Skeletal muscle tissue (tissue), 4 donors: ENCODE data around the gene ARHGAP8. TPM values are rescaled to one million over a fixed set of nuclear protein-coding genes. Genes with fewer than 3 reads are reported as not detected.
A peak's percentile ranks its signal among the peaks of the same experiment; 100 is the strongest.

Experiments used
- H3K27ac ChIP-seq: one replicate; pipeline ENCODE4 v1.7.0; 2013; ENCODE audit warnings: mild to moderate bottlenecking, low read depth, low read length, inconsistent platforms
- H3K27me3 ChIP-seq, 3 donors: one replicate each; pipeline ENCODE4 v1.7.0; 2013; ENCODE audit warnings: low read length in 3 of 3; ENCODE audit not compliant: control insufficient read depth in 3 of 3, insufficient read depth in 3 of 3
- H3K36me3 ChIP-seq, 3 donors: one replicate each; pipeline ENCODE4 v1.7.0; 2013; ENCODE audit warnings: low read length in 3 of 3; ENCODE audit not compliant: control insufficient read depth in 3 of 3, insufficient read depth in 3 of 3
- H3K4me1 ChIP-seq, 3 donors: one replicate each; pipeline ENCODE4 v1.7.0; 2013; ENCODE audit warnings: low read length in 3 of 3, mild to moderate bottlenecking in 3 of 3; ENCODE audit not compliant: control insufficient read depth in 3 of 3, insufficient read depth in 3 of 3
- H3K4me3 ChIP-seq, 3 donors: one replicate each; pipeline ENCODE4 v1.7.0; 2013; ENCODE audit warnings: low read length in 3 of 3
- H3K9ac ChIP-seq, 3 donors: one replicate each; pipeline ENCODE4 v1.7.0; 2013; ENCODE audit warnings: low read length in 3 of 3, mild to moderate bottlenecking in 3 of 3, moderate library complexity in 2 of 3, low read depth in 1 of 3
- H3K9me3 ChIP-seq, 3 donors: one replicate each; pipeline ENCODE4 v1.7.0; 2013; ENCODE audit warnings: low read length in 3 of 3; ENCODE audit not compliant: control insufficient read depth in 3 of 3
- total RNA-seq: library from RNA; depleted of rRNA; stranded (reverse); fragments of >200 nt; gene quantifications from one replicate; pipeline ENCODE4 v1.2.3, GENCODE V29; 2014
- donor health status: Osteomylitis.

The ARHGAP8 gene
- total RNA-seq, 1 donor from 2014 or later, result 0.52 TPM

DNA sequence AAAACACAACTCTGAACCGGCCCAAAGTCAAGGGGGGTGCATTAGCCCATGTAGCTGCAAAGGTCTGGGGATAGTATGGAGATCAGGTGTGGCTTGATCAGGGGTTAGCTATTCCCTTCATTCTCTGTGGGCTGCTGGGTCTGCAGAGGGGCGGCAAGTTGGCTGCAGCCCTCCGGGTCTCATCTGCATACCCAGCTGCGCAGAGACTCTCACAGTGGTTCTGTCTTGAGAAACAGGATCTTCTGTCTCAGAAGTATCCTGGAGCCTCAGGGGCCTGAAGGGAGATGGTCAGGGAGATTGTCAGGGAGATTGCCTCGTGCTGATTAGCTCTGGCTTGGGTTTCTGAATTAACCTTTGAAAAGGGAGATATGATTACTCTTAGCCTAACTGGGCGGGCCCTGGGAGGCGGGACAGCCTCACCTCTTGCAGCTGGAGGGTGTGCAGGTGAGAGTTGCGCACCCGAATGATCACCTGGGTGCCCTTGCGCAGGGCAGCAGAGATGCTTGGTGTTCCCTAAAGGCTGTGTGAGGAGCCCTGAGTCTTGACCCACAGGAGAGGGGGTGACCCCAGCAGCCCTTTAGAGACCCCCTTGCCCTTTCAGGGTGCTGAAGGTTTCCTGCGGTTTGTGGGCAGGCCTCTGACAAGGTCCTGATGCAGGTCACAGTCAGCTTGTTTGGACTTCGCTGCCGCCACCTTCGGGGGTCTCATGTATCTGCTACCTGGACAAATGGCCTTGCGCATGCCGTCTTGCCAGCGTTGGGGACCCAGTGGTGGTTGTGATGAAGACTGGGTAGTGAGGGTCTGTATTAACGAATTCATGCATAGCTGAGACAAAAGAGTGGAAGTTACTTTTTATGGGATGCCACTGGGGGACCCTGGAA is 7.3 kb downstream of the ARHGAP8 start:
- H3K4me1 ChIP-seq, result peaks cover 0 to 4% (median 3%) of the 10 kb centered on the region in 3 donors
- no peaks in the 10 kb centered on the region for H3K36me3 ChIP-seq
- no peaks in the 10 kb centered on the region for H3K9me3 ChIP-seq
- no peak overlapping the region for H3K9ac ChIP-seq
- no peak overlapping the region for H3K27ac ChIP-seq
- peaks cover 12 to 28% (median 18%) of the 10 kb centered on the region in 3 donors for H3K27me3 ChIP-seq
- no peak overlapping the region for H3K4me3 ChIP-seq

DNA sequence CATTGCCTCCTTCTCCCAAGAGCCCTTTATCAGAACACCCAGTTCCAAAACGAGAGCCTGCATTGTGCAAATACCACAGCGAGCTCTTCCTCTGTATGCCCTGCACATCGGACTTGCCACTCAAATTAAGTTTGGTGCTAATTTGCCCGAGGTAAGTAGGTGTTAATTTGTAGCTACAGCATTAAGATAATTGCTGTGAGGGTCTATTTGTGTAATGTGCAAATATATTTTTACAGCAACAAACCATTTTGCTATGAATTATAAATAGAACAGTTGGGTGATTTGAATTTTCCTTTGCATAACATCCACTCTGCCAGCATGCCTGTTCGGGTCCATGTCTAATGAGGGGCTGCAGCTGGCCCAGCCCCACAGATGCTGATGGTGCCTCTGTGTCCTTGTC is 8.1 kb downstream of the ARHGAP8 start:
- no peak overlapping the region for H3K27ac ChIP-seq
- H3K4me3 ChIP-seq, result no peak overlapping the region
- H3K36me3 ChIP-seq, result no peaks in the 10 kb centered on the region
- no peaks in the 10 kb centered on the region for H3K9me3 ChIP-seq
- no peak overlapping the region for H3K9ac ChIP-seq
- H3K4me1 ChIP-seq, result peaks cover 0 to 10% (median 3%) of the 10 kb centered on the region in 3 donors
- peaks cover 6 to 21% (median 14%) of the 10 kb centered on the region in 3 donors for H3K27me3 ChIP-seq

DNA sequence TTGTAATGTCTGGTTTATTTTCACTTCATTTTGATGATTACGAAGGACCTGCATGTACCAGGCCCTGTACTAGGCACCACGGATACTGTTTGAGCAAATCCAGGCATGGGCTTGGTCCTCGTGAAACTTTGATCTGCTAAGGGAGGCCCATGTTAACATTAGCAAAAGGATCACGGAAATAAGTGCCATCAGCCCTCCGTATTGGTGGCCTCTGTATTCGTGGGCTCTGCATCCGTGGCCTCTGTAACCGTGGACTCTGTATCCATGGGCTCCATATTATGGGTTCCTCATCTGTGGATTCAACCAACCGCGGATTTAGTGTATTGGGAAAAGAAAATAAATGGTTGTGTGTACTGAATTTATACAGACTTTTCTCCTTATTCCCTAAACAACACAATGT is 8.7 kb downstream of the ARHGAP8 start:
- Histone ChIP-seq H3K9me3 (no peaks in the 10 kb centered on the region), H3K4me3 (no peak overlapping the region), H3K36me3 (no peaks in the 10 kb centered on the region), H3K9ac (no peak overlapping the region), H3K27ac (no peak overlapping the region), H3K27me3 (peaks cover under 1 to 16% (median 14%) of the 10 kb centered on the region in 3 donors), H3K4me1 (peaks cover 0 to 15% (median 6%) of the 10 kb centered on the region in 3 donors)

- no peak overlapping the region for H3K9ac ChIP-seq
- no peak overlapping the region for H3K27ac ChIP-seq
- no peaks in the 10 kb centered on the region for H3K36me3 ChIP-seq
- no peak overlapping the region for H3K4me3 ChIP-seq
- H3K4me1 ChIP-seq, result peaks cover 3 to 16% (median 11%) of the 10 kb centered on the region in 3 donors
- no peaks in the 10 kb centered on the region for H3K9me3 ChIP-seq
- H3K27me3 ChIP-seq, result peaks cover 0 to 20% (median 13%) of the 10 kb centered on the region in 3 donors
These were observed 12.0 kb downstream of the ARHGAP8 start for GRCh38 chr22:44764373-44764772.

GRCh38 chr22:44764974-44765373 is 12.6 kb downstream of the ARHGAP8 start:
- H3K9me3 ChIP-seq, result no peaks in the 10 kb centered on the region
- H3K27ac ChIP-seq, result no peak overlapping the region
- H3K36me3 ChIP-seq, result no peaks in the 10 kb centered on the region
- H3K9ac ChIP-seq, result peak overlapping the region in 1 of 3 donors; percentile 45
- H3K4me3 ChIP-seq, result no peak overlapping the region
- H3K4me1 ChIP-seq, result peaks cover 3 to 16% (median 11%) of the 10 kb centered on the region in 3 donors
- H3K27me3 ChIP-seq, result peaks cover 0 to 20% (median 10%) of the 10 kb centered on the region in 3 donors

- Histone ChIP-seq H3K9ac (peak overlapping the region in 1 of 3 donors; percentile 64), H3K36me3 (no peaks in the 10 kb centered on the region), H3K9me3 (no peaks in the 10 kb centered on the region), H3K4me1 (peaks cover 3 to 16% (median 11%) of the 10 kb centered on the region in 3 donors), H3K27me3 (peaks cover 0 to 20% (median 4%) of the 10 kb centered on the region in 3 donors), H3K27ac (no peak overlapping the region), H3K4me3 (no peak overlapping the region)
These were observed 13.4 kb downstream of the ARHGAP8 start for GRCh38 chr22:44765571-44766285.

DNA sequence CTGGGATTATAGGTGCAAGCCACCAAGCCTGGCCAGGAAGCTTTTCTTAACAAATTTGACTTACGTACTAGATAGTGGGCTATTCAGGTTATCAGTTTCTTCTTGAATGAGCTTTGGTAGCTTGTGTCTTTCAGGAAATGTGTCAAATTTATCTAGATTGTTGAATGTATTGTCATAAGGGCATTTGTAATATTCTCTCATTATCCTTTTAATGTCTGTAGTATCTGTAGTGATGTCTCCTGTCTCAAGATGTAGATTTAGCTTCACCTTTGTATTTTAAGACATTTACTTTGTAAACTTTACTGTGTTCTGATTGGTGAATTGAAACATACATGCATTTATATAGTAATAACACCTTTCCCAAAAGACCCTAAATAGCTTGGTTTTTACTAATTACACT is 20.7 kb downstream of the ARHGAP8 start:
- H3K4me1 ChIP-seq, result no peaks in the 10 kb centered on the region
- H3K27ac ChIP-seq, result no peak overlapping the region
- H3K27me3 ChIP-seq, result peaks cover 0 to 3% (median 0%) of the 10 kb centered on the region in 3 donors
- no peak overlapping the region for H3K9ac ChIP-seq
- no peak overlapping the region for H3K4me3 ChIP-seq
- H3K9me3 ChIP-seq, result peaks cover 0 to 5% (median 0%) of the 10 kb centered on the region in 3 donors
- H3K36me3 ChIP-seq, result no peaks in the 10 kb centered on the region

DNA sequence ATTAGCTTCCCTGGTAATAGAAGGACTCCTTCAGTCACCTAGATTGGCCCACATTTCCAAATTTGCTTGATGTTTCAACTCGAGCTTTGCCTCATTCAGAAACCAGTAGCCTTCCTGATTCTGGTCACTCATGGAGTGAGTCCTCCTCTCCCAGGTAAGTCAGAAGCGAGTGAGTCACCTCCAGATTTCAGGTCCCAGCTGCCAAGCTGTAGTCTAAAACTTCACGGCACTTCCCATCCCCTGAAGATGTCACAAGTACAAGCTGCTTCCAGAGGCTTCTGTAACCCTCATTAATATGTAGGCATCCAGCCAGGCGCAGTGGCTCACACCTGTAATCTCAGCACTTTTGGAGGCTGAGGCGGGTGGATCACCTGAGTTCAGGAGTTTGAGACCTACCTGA is 23.5 kb downstream of the ARHGAP8 start:
- Histone ChIP-seq H3K4me1 (no peaks in the 10 kb centered on the region), H3K9me3 (peaks cover 0 to 5% (median 0%) of the 10 kb centered on the region in 3 donors), H3K36me3 (no peaks in the 10 kb centered on the region), H3K9ac (no peak overlapping the region), H3K27me3 (peaks cover 0 to 3% (median 2%) of the 10 kb centered on the region in 3 donors), H3K27ac (no peak overlapping the region), H3K4me3 (no peak overlapping the region)

DNA sequence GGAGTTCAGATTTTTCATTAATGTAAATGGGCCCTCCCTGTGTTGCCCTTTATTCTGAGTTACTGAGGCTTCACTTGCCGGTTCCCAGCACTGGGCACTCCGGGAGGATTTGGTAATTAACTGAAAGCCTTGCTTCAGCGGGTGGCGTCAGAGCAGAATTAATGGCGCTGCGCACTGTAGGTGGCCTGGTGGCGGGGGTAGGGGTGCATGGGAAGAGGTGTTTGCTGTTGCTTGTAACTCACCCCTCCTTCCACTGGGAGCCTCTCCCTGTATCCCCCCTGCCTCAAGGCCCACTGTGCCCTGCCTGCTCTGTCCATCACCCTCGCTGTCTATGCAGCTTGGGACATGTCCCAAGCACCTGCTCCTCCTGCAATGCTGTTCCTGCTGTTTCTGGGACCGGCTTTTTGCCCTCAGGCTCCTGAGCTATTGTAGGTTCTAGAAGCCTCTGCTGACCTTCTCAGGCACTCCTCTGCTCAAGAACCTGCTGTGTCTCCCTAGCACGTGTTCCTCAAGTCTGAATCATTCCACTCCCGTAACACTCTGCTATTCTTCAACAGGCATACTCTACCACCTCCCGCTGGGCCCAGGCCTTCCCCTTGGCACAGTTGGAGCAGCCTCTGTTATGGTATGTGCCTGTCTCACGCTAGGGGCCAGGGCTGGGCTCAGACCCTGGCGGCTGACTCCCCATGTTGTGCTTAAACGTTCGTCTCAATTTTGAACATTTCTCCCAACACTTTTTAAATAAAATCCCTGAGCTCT is 24.4 kb downstream of the ARHGAP8 start:
- Histone ChIP-seq H3K9ac (no peak overlapping the region), H3K9me3 (peaks cover 0 to 5% (median 0%) of the 10 kb centered on the region in 3 donors), H3K36me3 (no peaks in the 10 kb centered on the region), H3K4me1 (no peaks in the 10 kb centered on the region), H3K4me3 (no peak overlapping the region), H3K27me3 (peaks cover 0 to 6% (median 3%) of the 10 kb centered on the region in 3 donors), H3K27ac (no peak overlapping the region)
